GM19468 (cell line): ENCODE results near the gene ITPRIPL2.

Experiments
- ATAC-seq: cut with Tn5 transposase; IDR thresholded peaks from one replicate; pipeline ENCODE4 v1.9.1; 2021; ENCODE audit warnings: mild to moderate bottlenecking, moderate library complexity, moderate number of reproducible peaks; ENCODE audit not compliant: unreplicated experiment; ENCODE audit errors: extremely low read depth

Gene ITPRIPL2

GRCh38 chr16:19169082-19169639 lies 55.4 kb downstream of the ITPRIPL2 start:
- ATAC-seq = no peak

GRCh38 chr16:19170043-19170655 lies 56.4 kb downstream of the ITPRIPL2 start:
- ATAC-seq = no peak
